LHCN-M2 (cell line): ENCODE results near the gene FAAP20. TPM values are rescaled to one million over a fixed set of nuclear protein-coding genes. Genes with fewer than 3 reads are reported as not detected.

Source experiments
- DNase-seq: peaks from one replicate; pipeline ENCODE4 v3.0.0-alpha.2; 2012; ENCODE audit warnings: low read depth
- total RNA-seq: library from RNA; depleted of rRNA; stranded (reverse); fragments of >200 nt; gene quantifications from 2 replicates; pipeline ENCODE4 v1.2.3, GENCODE V29; 2014

FAAP20 gene
- total RNA-seq, 1 experiment from 2014 or later: 47.5 TPM

DNA sequence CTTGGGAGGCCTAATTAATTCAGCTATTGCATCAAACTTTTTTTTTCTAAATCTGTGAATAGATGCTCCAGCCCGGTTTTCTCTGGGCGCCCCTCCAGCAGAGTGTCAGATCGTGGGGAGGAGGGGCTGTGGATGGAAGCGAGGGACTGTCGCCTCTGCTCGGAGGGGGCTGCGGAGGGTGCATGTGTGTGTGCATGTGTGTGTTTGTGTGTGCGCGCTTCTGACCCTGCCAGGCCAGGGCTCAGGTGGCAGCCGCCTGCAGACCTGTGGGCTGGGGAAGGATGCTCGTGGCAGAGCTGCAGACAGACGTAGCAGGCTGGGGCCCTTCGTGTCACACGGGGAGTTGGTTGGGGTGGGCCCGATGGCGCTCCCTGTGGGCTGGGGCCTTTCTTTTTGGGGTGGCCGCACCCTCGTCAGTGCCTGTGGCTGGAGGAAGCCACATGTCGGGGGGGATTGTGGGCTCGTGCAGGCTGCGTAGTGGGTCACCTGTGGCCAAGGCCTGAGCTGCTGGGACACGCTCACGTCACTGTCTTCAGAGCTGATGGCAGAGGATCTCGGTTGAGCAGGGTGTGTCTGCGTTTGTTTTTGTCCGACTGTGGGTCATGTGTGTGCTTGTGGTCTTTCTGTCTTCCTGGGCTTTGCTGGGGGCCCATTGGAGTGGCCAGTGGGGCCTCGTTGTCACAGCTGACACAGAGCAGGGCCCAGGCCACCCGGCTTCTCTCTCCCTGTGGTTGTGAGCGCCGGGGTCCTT lies 36.4 kb upstream of the FAAP20 start:
- peak; percentile 24 for DNase-seq

DNA sequence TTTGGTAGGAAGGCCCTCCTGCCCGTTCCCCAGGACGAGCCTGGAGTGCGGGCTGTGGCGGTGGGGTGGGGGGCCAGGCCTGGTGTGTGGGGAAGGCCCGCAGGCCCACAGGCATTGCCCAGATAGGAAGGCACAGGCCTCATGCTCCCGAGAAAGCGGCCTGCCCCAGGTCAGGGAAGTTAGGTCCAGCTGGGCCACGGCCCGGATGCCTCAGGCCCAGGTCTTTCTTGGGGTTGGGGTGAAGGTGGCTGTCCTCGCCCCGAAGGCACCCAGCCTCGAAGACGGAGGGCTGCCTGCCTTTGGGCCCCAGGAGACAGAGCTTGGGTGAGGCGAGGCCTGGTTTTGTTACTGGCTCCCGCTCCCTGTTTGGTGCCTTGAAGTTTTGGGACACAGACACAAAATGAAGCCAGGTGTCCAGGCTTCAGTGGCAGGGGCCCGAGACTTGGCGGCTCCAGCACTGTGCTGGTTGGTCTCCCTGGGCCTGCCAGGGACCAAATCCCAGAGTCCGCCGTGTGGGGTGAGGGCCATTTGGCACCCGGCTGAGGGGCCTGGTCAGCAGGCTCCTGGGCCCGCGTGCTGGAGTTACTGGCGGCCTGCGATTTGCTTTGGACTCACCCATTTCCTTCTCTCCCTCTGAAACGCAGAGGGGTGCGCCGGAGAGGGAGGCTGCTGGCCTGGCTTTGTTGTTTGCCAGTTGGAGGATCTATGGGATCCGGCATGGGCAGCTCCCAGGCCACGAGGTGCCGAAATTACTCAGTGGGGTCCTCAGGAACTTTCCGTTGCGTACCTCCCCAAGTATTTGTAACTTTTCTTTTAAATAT lies 35.5 kb upstream of the FAAP20 start:
- DNase-seq: peak; percentile 57

DNA sequence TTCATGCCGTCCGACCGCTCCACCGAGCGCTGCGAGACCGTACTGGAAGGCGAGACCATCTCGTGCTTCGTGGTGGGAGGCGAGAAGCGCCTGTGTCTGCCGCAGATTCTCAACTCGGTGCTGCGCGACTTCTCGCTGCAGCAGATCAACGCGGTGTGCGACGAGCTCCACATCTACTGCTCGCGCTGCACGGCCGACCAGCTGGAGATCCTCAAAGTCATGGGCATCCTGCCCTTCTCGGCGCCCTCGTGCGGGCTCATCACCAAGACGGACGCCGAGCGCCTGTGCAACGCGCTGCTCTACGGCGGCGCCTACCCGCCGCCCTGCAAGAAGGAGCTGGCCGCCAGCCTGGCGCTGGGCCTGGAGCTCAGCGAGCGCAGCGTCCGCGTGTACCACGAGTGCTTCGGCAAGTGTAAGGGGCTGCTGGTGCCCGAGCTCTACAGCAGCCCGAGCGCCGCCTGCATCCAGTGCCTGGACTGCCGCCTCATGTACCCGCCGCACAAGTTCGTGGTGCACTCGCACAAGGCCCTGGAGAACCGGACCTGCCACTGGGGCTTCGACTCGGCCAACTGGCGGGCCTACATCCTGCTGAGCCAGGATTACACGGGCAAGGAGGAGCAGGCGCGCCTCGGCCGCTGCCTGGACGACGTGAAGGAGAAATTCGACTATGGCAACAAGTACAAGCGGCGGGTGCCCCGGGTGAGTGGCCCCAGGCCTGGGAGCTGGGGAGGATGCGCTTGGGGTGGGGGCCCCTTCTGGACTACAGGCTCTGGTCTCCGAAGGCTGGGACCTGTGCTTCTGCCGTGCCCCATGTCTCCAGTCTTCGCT lies 34.7 kb upstream of the FAAP20 start:
- DNase-seq: peak; percentile 63

DNA sequence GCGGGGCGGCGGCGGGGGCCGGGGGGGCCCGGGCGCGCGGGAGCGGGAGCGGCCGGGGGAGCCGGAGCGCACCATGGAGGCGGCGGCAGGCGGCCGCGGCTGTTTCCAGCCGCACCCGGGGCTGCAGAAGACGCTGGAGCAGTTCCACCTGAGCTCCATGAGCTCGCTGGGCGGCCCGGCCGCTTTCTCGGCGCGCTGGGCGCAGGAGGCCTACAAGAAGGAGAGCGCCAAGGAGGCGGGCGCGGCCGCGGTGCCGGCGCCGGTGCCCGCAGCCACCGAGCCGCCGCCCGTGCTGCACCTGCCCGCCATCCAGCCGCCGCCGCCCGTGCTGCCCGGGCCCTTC lies 34.1 kb upstream of the FAAP20 start:
- no peak for DNase-seq

DNA sequence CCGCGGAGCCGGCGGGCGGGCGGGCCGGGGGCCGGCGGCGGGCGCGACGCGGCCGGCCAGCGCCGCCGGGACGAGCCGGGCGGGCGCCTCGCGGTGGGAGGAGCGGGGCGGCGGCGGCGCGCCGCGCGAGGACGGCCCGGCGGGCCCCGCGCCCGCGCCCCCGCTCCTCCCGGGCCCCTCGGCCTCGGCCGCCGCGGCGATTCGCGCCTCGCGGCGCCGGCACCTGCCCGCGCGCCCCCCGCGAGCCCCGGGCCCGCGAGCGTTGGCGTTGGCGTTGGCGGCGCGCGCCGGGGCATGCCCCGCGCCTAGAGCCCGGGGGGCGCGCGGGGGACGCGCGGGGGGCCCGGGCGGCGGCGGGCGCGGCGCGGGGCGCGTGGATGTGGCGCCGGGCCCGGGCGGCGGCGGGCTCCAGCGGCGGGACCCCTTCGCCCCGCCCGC lies 33.6 kb upstream of the FAAP20 start, which contains the start of gene SKI:
Gene SKI, plus strand, starts transcription at position 163 of the 438 bp plus-strand sequence. CDS start 448 bp downstream, outside the sequence.
- DNase-seq: no peak

DNA sequence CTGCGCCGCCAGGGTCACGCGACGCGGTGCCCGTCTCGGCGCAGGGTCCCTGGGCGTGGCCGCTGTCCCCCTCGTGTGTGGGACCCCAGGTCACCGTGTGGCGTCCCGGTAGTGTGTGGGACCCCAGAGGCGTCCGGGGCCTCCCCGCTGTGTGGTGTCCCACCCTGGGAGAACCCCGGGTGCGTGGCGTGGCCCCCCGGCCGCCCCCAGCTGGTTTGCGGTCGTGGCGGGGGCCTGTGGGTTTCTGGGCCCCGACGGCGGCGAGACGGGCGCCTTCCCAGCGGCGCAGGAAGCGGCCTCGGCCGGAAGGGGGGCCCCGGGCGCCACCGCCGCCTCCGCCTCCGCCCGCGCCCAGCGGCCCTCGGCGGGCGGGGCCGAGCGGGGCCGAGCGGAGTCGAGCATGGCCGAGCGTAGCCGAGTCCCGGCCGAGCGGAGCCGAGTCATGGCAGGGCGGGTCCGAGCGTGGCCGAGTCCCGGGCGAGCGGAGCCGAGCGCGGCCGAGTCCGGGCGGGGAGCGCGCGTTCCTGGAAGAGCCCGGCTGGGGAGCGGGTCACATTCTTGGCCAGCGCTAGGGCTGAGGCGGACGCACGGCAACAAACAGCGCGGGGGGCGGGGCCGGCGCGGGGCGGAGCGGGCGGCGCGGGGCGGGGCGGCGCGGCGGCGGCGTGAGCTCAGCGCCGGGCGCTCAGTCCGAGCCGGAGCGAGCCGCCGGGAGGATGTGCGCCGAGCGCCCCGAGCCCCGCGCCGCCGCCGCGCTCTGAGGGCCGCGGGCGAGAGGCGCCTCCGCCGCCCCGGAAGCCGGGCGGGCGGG lies 33.0 kb upstream of the FAAP20 start:
- peak; percentile 95 for DNase-seq

DNA sequence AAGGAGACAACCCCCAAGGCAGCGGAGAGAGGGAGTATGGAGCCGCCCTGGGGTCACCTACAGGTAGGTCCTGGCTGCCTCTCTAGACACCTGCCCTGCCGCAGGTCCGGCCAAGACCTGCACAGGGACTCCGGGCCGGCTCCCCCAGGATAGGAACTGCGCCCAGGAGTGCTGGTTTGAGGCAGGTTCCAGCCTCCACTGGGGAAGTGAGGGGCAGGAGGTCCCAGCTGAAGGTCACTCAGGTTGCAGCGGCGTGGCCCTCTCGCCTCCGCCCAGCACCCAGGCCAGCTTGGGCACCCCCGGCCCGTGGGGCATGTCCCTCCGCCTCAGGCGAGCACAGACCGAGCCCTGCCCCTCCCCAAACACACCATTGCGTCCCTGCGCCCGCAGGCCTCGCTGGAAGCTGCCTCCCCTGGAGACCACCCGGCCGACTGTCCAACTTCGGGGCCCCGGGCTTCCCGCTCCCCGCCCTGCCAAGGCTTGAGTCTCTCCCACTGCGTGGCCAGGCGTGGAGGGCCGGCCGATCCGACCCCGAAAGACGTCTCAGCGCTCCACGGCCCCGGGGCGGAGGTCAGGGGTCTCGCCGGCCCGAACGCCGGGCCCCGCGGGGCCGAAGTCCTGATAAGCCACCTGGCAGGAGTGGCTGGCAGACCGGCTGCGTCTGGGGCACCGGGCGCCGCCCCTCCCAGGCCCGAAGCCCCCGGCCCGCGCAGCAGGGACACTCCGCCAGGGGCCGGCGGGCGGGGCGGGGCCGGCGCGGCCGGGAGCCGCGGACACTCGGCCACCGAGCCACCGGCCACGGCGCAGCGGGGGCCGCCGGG lies 32.2 kb upstream of the FAAP20 start:
- DNase-seq: no peak

DNA sequence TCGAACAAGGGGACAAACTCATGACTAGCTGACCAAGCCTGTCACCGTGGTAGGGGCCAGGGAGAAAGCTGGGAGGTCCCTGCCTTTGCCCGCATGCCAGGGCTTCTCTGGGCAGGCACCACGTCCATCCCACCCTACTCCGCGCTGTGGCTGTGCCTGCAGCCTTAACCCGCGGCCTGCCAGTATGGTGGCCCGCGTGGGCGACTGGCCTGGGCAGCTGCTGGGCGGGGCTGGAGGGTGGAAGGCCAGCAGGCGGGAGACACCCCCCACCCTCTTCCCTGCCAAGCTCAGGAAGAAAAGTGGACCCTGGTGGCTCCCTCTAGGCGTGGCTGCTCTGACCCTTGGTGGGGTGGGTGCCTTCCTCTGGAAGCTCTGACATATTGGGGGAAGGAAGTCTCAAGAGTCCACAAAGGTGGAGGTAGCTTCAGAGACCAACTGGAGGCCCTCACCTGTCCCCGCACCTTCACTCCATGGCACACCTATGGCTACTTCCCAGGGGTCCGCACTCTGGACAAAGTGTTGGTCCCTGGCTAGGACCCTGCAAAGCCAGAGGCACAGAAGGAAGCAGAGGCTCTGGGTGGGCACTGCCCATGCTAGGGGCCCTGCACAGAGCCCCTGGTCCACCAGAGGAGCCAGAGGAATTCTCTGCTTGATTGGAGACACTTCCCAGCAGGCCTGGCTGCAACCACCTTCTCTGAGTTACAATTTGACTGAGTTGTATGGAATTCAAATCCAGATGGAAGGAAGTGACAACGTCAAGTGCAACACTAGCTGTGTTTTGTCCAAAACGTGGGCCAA lies 30.3 kb upstream of the FAAP20 start:
- no peak for DNase-seq

DNA sequence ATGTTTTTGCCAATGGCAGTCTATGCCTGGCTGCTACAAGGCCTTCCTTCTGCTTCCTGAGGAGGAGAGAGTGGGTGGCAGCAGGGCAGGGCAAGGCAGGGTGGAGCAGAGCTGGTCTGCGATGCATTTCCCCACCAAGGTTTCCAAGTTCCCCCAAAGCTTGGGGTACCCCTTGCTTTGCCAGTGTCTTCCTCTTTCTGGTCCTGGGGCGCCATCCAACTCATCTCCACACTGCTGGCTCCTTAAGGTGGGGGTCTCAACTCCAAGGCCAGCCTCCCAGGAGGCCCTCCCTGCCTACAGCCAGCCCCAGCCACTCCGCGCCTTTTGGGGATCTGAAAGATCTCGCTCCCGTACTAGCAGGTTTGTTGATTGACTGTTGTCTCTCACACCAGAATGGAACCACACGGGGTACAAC lies 29.6 kb upstream of the FAAP20 start:
- no peak for DNase-seq

DNA sequence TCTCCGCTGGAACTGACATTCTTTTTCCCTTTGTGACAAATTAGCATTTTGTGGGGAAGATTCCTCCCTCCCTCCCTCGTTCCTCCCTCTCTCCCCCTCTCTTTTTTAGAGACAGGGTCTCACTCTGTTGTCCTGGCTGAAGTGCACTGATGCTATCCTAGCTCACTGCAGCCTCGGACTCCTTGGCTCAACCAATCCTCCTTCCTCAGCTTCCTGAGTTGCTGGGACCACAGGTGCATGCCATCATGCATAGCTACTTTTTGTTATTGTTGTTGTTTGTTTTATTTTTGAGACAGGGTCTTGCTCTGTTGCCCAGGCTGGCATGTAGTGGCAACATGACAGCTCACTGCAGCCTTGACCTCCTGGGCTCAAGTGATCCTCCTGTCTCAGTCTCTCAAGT lies 26.7 kb upstream of the FAAP20 start:
- no peak for DNase-seq

DNA sequence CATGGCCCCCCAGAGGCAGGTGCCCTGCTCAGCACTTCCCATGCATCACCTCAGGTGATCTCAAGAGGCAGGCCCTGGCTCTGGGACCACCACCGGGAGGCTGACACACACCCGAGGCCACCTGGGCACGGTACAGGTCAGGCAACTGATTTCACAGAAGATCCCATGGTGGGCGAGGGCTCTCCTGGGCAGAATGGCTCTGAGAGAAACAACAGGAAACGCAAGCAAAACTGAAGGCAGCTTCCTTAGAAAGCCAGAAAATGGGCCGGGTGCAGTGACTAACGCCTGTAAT lies 22.1 kb upstream of the FAAP20 start:
- DNase-seq: no peak

DNA sequence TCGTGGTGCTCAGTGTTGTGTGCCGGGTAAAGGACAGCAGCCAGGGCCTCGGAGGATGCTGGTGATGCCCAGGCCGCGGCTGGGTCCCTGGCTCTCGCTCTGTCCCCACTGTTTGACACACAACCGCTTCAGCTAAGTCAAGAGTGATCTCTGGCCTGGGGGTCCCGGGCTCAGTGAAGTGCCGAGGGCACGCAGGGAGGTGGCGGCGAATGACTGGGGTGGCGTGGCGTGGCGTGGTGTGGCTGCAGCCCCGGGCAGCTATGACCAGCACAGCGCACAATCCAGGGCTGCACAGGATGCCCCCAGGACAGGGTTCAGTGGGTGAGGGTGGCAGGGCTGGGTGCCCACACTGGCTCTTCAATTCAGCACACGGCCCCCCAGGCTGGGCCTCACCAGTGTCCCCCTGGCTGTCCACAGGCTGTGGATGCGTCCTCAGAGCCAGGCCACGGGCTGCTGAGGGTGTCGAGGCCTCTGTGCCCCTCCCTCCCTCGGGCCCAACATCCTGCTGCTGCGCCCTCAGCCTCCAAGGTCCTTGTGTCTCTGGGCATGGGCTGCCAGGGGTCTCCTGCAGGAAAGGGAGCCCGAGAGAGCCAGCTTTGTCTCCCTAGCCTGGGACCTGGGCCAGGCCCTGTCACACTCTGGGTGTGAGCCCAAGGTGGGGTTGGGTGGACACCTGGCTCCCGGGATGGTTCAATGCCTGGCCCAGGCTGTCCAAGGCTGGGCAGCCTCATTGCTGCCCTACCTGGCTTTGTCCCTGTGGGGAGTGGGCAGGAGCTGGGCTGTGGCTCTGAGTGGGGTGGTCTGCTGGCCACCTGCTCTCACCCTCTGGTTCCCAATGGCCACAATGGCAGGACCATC lies 21.6 kb upstream of the FAAP20 start:
- no peak for DNase-seq

DNA sequence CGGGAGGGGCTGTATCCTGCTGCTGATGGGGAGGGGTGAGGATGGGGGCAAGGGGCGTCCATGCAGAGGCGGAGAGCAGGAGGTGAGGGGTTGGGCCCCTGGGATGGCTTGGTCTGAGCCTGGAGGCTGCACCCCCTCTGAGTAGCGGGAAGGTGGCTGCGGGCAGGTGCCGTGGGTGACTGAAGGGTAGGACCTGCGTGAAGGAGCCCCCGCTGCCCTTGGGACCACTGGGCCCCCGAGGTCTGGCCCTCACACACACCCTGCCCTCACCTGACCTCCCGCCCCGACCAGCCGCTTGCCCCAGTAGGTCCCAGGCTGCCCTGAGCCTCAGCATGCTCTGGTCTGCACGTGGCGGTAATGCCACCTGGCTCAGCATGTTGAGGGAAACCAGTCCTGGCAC lies 20.8 kb upstream of the FAAP20 start:
- DNase-seq: no peak

DNA sequence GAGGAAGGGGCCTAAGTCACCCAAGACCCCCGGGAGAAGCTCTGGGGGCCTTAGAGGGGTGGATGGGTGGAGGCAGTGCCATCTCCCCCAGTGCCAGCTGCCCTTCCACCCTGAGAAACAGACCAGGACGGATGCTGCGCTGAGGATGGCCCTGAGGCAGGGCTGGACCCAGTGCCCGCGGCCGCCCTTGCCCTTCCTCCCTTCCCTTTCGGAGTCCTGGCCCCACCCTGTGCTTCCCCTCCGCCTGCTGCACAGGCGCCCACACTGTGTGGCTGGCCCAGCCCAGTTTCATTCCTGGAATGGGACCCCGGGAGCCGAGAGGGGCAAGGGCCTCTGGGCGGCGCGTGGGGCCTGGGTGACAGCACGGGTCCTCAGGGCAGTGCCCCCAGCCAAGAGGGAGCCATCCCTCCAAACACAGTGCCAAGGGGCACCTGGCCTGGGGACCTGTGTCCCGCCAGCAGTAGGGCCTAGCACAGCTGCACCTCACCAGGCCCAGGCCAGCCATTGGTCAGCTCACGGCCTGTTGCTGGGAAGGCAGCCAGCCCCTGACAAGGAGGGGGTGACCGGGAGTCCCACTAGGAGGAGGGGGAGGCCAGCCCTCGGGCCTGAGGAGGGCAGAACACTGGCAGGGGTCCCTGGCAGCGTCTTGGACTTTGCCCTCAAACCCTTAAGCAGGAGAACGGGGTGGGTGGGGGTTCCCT lies 20.1 kb upstream of the FAAP20 start:
- no peak for DNase-seq

DNA sequence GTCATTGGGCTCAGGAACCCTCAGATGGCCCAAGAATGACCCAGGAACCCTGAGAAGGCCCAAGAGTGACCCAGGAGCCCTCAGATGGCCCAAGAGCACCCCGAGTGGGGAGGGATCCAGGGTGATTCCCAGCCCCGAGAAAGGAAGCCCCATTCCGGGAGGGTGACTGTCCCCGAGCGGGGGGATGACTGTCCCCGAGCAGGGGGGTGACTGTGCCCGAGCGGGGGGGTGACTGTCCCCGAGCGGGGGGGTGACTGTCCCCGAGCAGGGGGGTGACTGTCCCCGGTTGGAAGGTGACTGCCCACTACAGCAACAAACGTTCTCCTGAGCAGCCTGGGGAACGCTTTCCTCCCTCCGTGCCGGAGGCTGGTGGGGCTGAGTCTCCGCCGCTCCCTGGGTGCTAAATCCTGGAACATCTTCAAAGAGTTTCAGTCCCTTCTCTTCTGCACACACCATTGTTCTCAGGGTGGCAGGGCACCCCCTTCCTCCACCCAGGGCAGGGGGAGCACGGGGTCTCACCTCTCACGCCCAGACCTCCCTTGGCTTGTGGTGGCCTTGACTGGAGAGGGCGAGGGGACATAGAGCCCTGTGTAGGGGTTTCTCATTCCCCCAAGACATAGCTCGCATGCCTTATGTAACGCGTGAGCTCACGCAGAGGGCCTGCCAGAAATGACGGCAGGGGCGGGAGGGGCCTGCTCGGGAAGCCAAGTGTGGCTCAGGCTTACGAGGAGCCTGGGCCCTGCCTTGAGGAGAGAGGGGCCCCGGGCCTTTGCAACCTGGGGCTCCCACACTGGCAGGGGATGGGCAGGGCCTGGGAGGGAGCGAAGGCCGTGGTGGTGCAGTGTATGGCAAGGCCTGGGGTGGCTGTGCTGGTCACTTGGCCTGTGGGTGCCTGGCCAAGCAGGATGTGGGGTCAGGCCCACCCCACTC lies 19.3 kb upstream of the FAAP20 start:
- no peak for DNase-seq

DNA sequence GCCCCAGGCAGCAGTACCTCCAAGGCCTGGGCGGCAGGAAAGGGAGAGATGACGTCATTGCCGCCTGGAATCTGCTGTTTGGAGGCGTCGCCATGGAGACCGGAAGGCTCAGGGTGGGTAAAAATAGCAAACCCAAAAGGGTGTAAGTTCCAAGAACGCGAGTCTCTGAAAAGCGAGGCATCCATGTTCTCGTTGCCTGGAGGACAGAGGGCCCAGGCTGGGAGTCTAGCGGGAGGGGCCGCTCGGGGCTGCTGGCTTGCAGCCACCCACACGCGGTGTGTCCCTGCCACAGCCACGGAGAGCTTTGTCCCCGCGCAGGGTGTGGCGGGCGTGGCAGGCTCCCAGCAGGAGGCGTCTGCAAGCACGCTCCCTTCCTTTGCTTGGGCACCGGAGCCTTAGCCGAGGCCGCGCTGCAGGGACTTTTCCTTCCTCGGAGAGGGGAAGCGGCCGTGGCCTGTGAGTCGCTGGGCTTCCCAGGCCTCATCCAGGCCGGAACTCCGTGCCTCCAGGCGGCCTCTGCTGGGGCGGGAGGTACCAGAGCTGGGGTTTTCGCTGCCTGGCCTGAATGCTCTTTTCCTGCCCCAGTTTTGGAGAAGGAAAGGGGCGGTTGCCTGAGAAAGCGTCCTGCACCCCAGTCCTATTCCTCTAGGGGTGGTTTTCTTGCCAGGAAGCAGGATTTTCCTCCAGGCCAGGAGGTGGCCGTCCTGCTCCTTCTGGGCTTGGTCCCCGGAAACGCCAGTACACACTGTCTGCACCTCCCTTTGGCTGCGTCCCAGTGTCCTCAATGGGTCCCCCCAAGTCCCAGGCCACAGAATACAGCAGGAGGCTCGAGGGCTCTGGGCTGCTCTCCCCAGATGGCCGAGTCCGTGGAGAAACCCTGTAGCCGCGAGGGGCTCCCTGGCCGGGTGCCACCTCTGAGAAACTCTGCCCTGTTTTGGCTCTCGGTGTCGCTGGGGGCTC lies 18.2 kb upstream of the FAAP20 start:
- DNase-seq: peak; percentile 94
